K562 (cell line): ENCODE data around the gene APOA1. TPM values are rescaled to one million over a fixed set of nuclear protein-coding genes. Genes with fewer than 3 reads are reported as not detected.

Experiments
- ATAC-seq: fragments of 200-7000 bp; cut with Tn5 transposase; 3 replicates; pipeline ENCODE4 v1.9.1; 2020; ENCODE audit warnings: moderate library complexity
- BruUV-seq: library from RNA; stranded (reverse); fragments of 400-500 nt; replicated peaks from 2 replicates; lab custom pipeline; 2021; lab: Mats Ljungman, UMichigan
- CTCF ChIA-PET: fragments of 300-600 bp; formaldehyde crosslinking; extraction: SDS; loops from one replicate; lab custom pipeline; 2021; ENCODE audit warnings: low intra/inter-chr PET ratio; lab: Yijun Ruan, JAX
- POLR2A ChIA-PET: fragments of 300-600, 350-650 bp; sonication (Branson Sonifier 250); formaldehyde crosslinking; extraction: SDS; loops from one replicate; lab custom pipeline; 2021; ENCODE audit warnings: antibody characterized with exemption, inconsistent platforms; lab: Yijun Ruan, JAX
- DNase-seq, 4 experiments: peaks; one replicate each; pipeline versions ENCODE4 v3.0.0 to v3.0.0-alpha.2; 2011 to 2018; ENCODE audit warnings: low spot score in 3 of 4, mixed read lengths in 3 of 4; ENCODE audit errors: extremely low read depth in 1 of 4
- FAIRE-seq: peaks from 2 replicates; lab custom pipeline; 2011; peaks lifted over from hg19 to GRCh38; lab: Jason Lieb, UNC
- H2AFZ ChIP-seq: 2 replicates; pipeline ENCODE4 v1.6.0; 2011; ENCODE audit warnings: low read depth, low read length, control low read depth, inconsistent platforms
- H3K27ac ChIP-seq: fragments of 200-600 bp; 3 replicates; pipeline ENCODE4 v1.8.0; 2011; ENCODE audit warnings: low read depth, mild to moderate bottlenecking, control low read depth, inconsistent platforms, low read length, moderate library complexity, mixed read lengths; ENCODE audit errors: extremely low read depth
- H3K27me3 ChIP-seq, 2 experiments: fragments of 300-600 bp in 1 of 2; 2 replicates in 1 of 2; 3 replicates in 1 of 2; pipeline versions ENCODE4 v1.6.0 to v1.8.0; 2011; ENCODE audit warnings: inconsistent platforms in 2 of 2, low read length in 2 of 2, mild to moderate bottlenecking in 1 of 2, mixed read lengths in 1 of 2, moderate library complexity in 1 of 2; ENCODE audit not compliant: control insufficient read depth in 2 of 2, insufficient read depth in 2 of 2
- H3K36me3 ChIP-seq: fragments of 300-600 bp; 3 replicates; pipeline ENCODE4 v1.8.0; 2011; ENCODE audit warnings: mild to moderate bottlenecking, low read length, inconsistent platforms; ENCODE audit not compliant: control insufficient read depth, insufficient read depth
- H3K4me1 ChIP-seq, 2 experiments: fragments of 200-600 bp in 1 of 2; replicated peaks in 1 of 2; 2 replicates in 1 of 2; 3 replicates in 1 of 2; pipeline versions ENCODE4 v1.5.1 to v1.8.0; 2011; ENCODE audit warnings: inconsistent platforms in 2 of 2, low read length in 2 of 2, mild to moderate bottlenecking in 1 of 2, mixed read lengths in 1 of 2, moderate library complexity in 1 of 2; ENCODE audit not compliant: control insufficient read depth in 2 of 2, insufficient read depth in 2 of 2
- H3K4me2 ChIP-seq: 2 replicates; pipeline ENCODE4 v1.6.1; 2011; ENCODE audit warnings: low read length, control low read depth, inconsistent platforms, mixed read lengths; ENCODE audit not compliant: insufficient read depth
- H3K4me3 ChIP-seq: fragments of 200-600 bp; sonication (generic), shearing (Covaris generic); 2 replicates; pipeline ENCODE4 v1.5.1; 2016; ENCODE audit warnings: control low read depth, inconsistent platforms
- H3K79me2 ChIP-seq: fragments of 200-600 bp; 3 replicates; pipeline ENCODE4 v1.8.0; 2011; ENCODE audit warnings: low read length, inconsistent platforms; ENCODE audit not compliant: control insufficient read depth, insufficient read depth
- H3K9ac ChIP-seq, 2 experiments: 2 replicates each; pipeline versions ENCODE4 v1.6.0 to v1.6.1; 2011; ENCODE audit warnings: low read depth in 2 of 2, low read length in 2 of 2, control low read depth in 1 of 2, inconsistent platforms in 1 of 2, mild to moderate bottlenecking in 1 of 2, mixed read lengths in 1 of 2; ENCODE audit not compliant: insufficient read depth in 1 of 2
- H3K9me1 ChIP-seq: one replicate; pipeline ENCODE4 v1.6.0; 2011; ENCODE audit warnings: inconsistent platforms, mild to moderate bottlenecking, low read length, moderate library complexity; ENCODE audit not compliant: control insufficient read depth, insufficient read depth
- H3K9me3 ChIP-seq: replicated peaks from 2 replicates; pipeline ENCODE4 v1.5.1; 2011; ENCODE audit warnings: low read depth, low read length, inconsistent platforms; ENCODE audit not compliant: control insufficient read depth, insufficient read depth
- H4K20me1 ChIP-seq: replicated peaks from 2 replicates; pipeline ENCODE4 v1.6.1; 2011; ENCODE audit warnings: low read length, inconsistent platforms, mixed read lengths; ENCODE audit not compliant: control insufficient read depth, insufficient read depth
- ARHGAP35 ChIP-seq: fragments of 450-650 bp; IDR thresholded peaks from 2 replicates; pipeline ENCODE4 v1.6.1; 2018; ENCODE audit not compliant: partially characterized antibody
- BHLHE40 ChIP-seq: IDR thresholded peaks from 2 replicates; pipeline ENCODE4 v1.6.1; 2011; ENCODE audit warnings: low read length, improper control_type of control experiment
- DEAF1 ChIP-seq: fragments of 450-650 bp; formaldehyde crosslinking; IDR thresholded peaks from 2 replicates; pipeline ENCODE4 v1.4.0; 2020; ENCODE audit warnings: mild to moderate bottlenecking, moderate library complexity
- GABPB1 ChIP-seq: sonication (generic); formaldehyde crosslinking; IDR thresholded peaks from 2 replicates; pipeline ENCODE4 v1.8.0; 2022; ENCODE audit warnings: mild to moderate bottlenecking, missing genetic modification reagents
- GABPB2 ChIP-seq: fragments of 250-450 bp; sonication (Bioruptor Pico); conservative IDR thresholded peaks from 2 replicates; pipeline ENCODE4 v1.5.1; 2021; ENCODE audit warnings: mild to moderate bottlenecking
- GTF2B ChIP-seq: IDR thresholded peaks from 2 replicates; pipeline ENCODE4 v1.6.1; 2011; ENCODE audit not compliant: insufficient read length; ENCODE audit errors: extremely low read depth
- KDM5B ChIP-seq: fragments of 200-600 bp; sonication (generic); IDR thresholded peaks from 2 replicates; pipeline ENCODE4 v1.6.1; 2012; ENCODE audit warnings: low read depth, mild to moderate bottlenecking, moderate library complexity, low read length, control low read depth, inconsistent platforms; ENCODE audit not compliant: insufficient replicate concordance
- MBD2 ChIP-seq: sonication (generic); IDR thresholded peaks from 2 replicates; pipeline ENCODE4 v1.6.1; 2016; ENCODE audit warnings: low read depth, borderline replicate concordance
- MTA2 ChIP-seq: fragments of 450-650 bp; IDR thresholded peaks from 2 replicates; pipeline ENCODE4 v1.6.1; 2016; ENCODE audit warnings: low read depth
- NR0B1 ChIP-seq: fragments of 450-650 bp; IDR thresholded peaks from one replicate; pipeline ENCODE4 v1.6.1; 2018; ENCODE audit warnings: mild to moderate bottlenecking, moderate library complexity; ENCODE audit not compliant: partially characterized antibody
- YY1 ChIP-seq, 3 experiments: IDR thresholded peaks; 2 replicates each; pipeline ENCODE4 v1.6.1; 2011; ENCODE audit warnings: low read length in 2 of 3, mild to moderate bottlenecking in 2 of 3, moderate library complexity in 2 of 3, borderline replicate concordance in 1 of 3, control low read depth in 1 of 3, low read depth in 1 of 3; ENCODE audit not compliant: insufficient read depth in 3 of 3, insufficient replicate concordance in 2 of 3, control insufficient read depth in 1 of 3, insufficient read length in 1 of 3; ENCODE audit errors: extremely low read depth in 1 of 3
- ZBTB9 ChIP-seq: fragments of 450-650 bp; formaldehyde crosslinking; IDR thresholded peaks from 2 replicates; pipeline ENCODE4 v1.4.0; 2020; ENCODE audit warnings: mild to moderate bottlenecking, moderate library complexity
- ZNF12 ChIP-seq: sonication (generic); formaldehyde crosslinking; IDR thresholded peaks from 2 replicates; pipeline ENCODE4 v1.4.0; 2020; ENCODE audit warnings: mild to moderate bottlenecking, missing genetic modification reagents
- ZNF121 ChIP-seq: sonication (generic); formaldehyde crosslinking; conservative IDR thresholded peaks from 2 replicates; pipeline ENCODE4 v1.8.0; 2022; ENCODE audit warnings: missing genetic modification reagents
- ZNF785 ChIP-seq: fragments of 250-450 bp; sonication (Bioruptor Pico); IDR thresholded peaks from 2 replicates; pipeline ENCODE4 v1.4.0; 2020; ENCODE audit warnings: mild to moderate bottlenecking
- WGBS: fragments of 100-300 bp; shearing (Covaris generic); methylation state at CpG from one replicate; pipeline ENCODE4 v1.1.6; 2016; ENCODE audit warnings: low coverage, mixed read lengths; ENCODE audit not compliant: insufficient coverage; ENCODE audit errors: missing lambda C conversion rate; 5-methylcytosine and 5-hydroxymethylcytosine counted together
- in situ Hi-C: fragments of 300-500 bp; cut with MboI; formaldehyde crosslinking; loops from 4 replicates; pipeline ENCODE4 v1.15.0; 2018; ENCODE audit warnings: inconsistent platforms, mixed read lengths
- intact Hi-C: fragments of 100-400 bp; cut with micrococcal nuclease; formaldehyde crosslinking; loops from 2 replicates; pipeline ENCODE4 v1.14.2; 2022
- polyA plus RNA-seq, 8 experiments: library from polyadenylated mRNA; depleted of rRNA in 4 of 8; stranded (reverse) in 5 of 8; unstranded in 3 of 8; fragments of >200 nt; fragmentation: Nextera tagmentation in 2 of 8; fragmentation: Illumina TruSeq in 1 of 8; extraction: Ambion mirVana in 2 of 8; extraction: Trizol in 1 of 8; gene quantifications; 2 replicates each; pipeline versions ENCODE4 v1.2.1 to v1.2.3, GENCODE V29; 2011 to 2014; ENCODE audit warnings: inconsistent platforms in 1 of 8, missing spikeins in 1 of 8
- total RNA-seq, 7 experiments: library from RNA; depleted of rRNA in 6 of 7; stranded (reverse); fragments of >200 nt in 6 of 7; fragmentation: Illumina TruSeq in 2 of 7; extraction: Trizol in 2 of 7; gene quantifications; 2 replicates each; pipeline versions ENCODE4 v1.2.1 to v1.2.3, GENCODE V29; 2011 to 2021; ENCODE audit warnings: low replicate concordance in 1 of 7

Gene APOA1
- total and polyA plus RNA-seq, 9 of the 15 experiments (the other 6 are each of a cell fraction or from before 2014, with no cell fraction given) = 1.8 TPM; not detected in 8

GRCh38 chr11:116791002-116791812, 46.2 kb downstream of the APOA1 start:
- peak; percentile 74 for FAIRE-seq
- Histone ChIP-seq H4K20me1 (no peaks in the 10 kb centered on the region), H3K79me2 (peaks cover 18% of the 10 kb centered on the region), H3K9ac (peak overlapping the region in 1 of 2 experiments; percentile 65; a peak in 2 of 4 replicates), H3K9me1 (no peaks in the 10 kb centered on the region), H3K4me1 (peaks cover 23 to 33% of the 10 kb centered on the region in 2 experiments), H3K4me3 (no peak overlapping the region), H3K27me3 (no peaks in the 10 kb centered on the region), H3K36me3 (peaks cover 7% of the 10 kb centered on the region), H3K27ac (no peak overlapping the region), H3K9me3 (no peaks in the 10 kb centered on the region), H2AFZ (peak overlapping the region; percentile 91), H3K4me2 (peak overlapping the region; percentile 45)
- POLR2A ChIA-PET = interaction anchor here (0.7 kb wide), 1 partner anchor 307 kb away, joined by 3 read pairs; no protein-coding TSS in a partner anchor
- peak; percentile 83 for ATAC-seq
- DNase-seq = peak; percentile 84 to 89 (median 85)
- in situ Hi-C loops (no loop called here), intact Hi-C loops (loop anchor here (1.0 to 5.0 kb wide), 2 partner anchors 315 to 436 kb away; no protein-coding TSS in a partner anchor)
- 20% methylated on average over 25 of the region's 31 CpGs for WGBS
- CTCF ChIA-PET = interaction anchor here (1.4 to 2.7 kb wide), 2 partner anchors 315 to 435 kb away, joined by 4 to 11 read pairs; no protein-coding TSS in a partner anchor
- no TSS peak for BruUV-seq
- no peak for TF ChIP-seq GABPB2 (CRISPR knock-in tag)
- TF ChIP-seq ZNF785 = no peak
- TF ChIP-seq MTA2 = no peak
- TF ChIP-seq ZNF12 (CRISPR knock-in tag) = peak; percentile 33; the same call in 1 of the 2 replicates
- TF ChIP-seq MBD2 = no peak
- TF ChIP-seq DEAF1 (CRISPR knock-in tag) = peak; percentile 35; the same call in 1 of the 2 replicates
- peak; percentile 52 for TF ChIP-seq GABPB1 (CRISPR knock-in tag)
- TF ChIP-seq NR0B1 = no peak
- TF ChIP-seq YY1 (IDR thresholded peaks at IDR 0.05; ENCODE audit: borderline replicate concordance in 1 of 3, control insufficient read depth in 1 of 3, extremely low read depth in 1 of 3, insufficient read depth in 3 of 3, insufficient read length in 1 of 3, insufficient replicate concordance in 2 of 3, low read depth in 1 of 3, low read length in 2 of 3) = peak in 2 of 3 experiments; percentile 19 to 42
- TF ChIP-seq BHLHE40 = 0 out of 2 replicates have a peak, but pooled peaks have one; percentile 18
- no peak for TF ChIP-seq ZNF121 (CRISPR knock-in tag)
- TF ChIP-seq KDM5B = no peak
- no peak for TF ChIP-seq ZBTB9 (CRISPR knock-in tag)
- TF ChIP-seq GTF2B = no peak
- TF ChIP-seq ARHGAP35 = no peak
